HepG2 (cell line): ENCODE results near the gene SH2B2. TPM values are rescaled to one million over a fixed set of nuclear protein-coding genes. Genes with fewer than 3 reads are reported as not detected.

Experiments
- BORCS8-MEF2B ChIP-seq: sonication (generic); formaldehyde crosslinking; IDR thresholded peaks from 2 replicates; pipeline ENCODE4 v1.8.0; 2022; ENCODE audit warnings: mild to moderate bottlenecking, missing genetic modification reagents
- CAMTA2 ChIP-seq: sonication (generic); formaldehyde crosslinking; IDR thresholded peaks from 2 replicates; pipeline ENCODE4 v1.4.0; 2020; ENCODE audit warnings: mild to moderate bottlenecking, missing genetic modification reagents, borderline replicate concordance
- DBP ChIP-seq: sonication (generic); formaldehyde crosslinking; IDR thresholded peaks from 2 replicates; pipeline ENCODE4 v1.4.0; 2020; ENCODE audit warnings: missing genetic modification reagents; ENCODE audit errors: not compliant biosample characterization
- ELF1 ChIP-seq: sonication (generic); formaldehyde crosslinking; IDR thresholded peaks from 2 replicates; pipeline ENCODE4 v1.4.0; 2020; ENCODE audit warnings: missing genetic modification reagents
- FOXC1 ChIP-seq: sonication (generic); formaldehyde crosslinking; IDR thresholded peaks from 2 replicates; pipeline ENCODE4 v1.8.0; 2022; ENCODE audit warnings: mild to moderate bottlenecking, missing genetic modification reagents, borderline replicate concordance
- GATA4 ChIP-seq: sonication (generic); IDR thresholded peaks from 2 replicates; pipeline ENCODE4 v1.6.1; 2016; ENCODE audit warnings: antibody characterized with exemption, low read depth, borderline replicate concordance
- HNF4A ChIP-seq: sonication (generic); formaldehyde crosslinking; IDR thresholded peaks from 2 replicates; pipeline ENCODE4 v1.4.0; 2020; ENCODE audit warnings: missing genetic modification reagents
- HOMEZ ChIP-seq: IDR thresholded peaks from 2 replicates; pipeline ENCODE4 v1.6.1; 2016; ENCODE audit warnings: low read depth
- MIER3 ChIP-seq: IDR thresholded peaks from 2 replicates; pipeline ENCODE4 v1.6.1; 2016; ENCODE audit warnings: missing compliant biosample characterization, borderline replicate concordance
- MZF1 ChIP-seq: sonication (generic); formaldehyde crosslinking; IDR thresholded peaks from 2 replicates; pipeline ENCODE4 v1.8.1; 2023; ENCODE audit warnings: mild to moderate bottlenecking, missing genetic modification reagents, borderline replicate concordance
- NR3C1 ChIP-seq: sonication (generic); formaldehyde crosslinking; IDR thresholded peaks from 2 replicates; pipeline ENCODE4 v1.4.0; 2020; ENCODE audit warnings: missing genetic modification reagents
- ONECUT2 ChIP-seq: sonication (generic); formaldehyde crosslinking; IDR thresholded peaks from 2 replicates; pipeline ENCODE4 v1.4.0; 2020; ENCODE audit warnings: missing genetic modification reagents
- RFXANK ChIP-seq: IDR thresholded peaks from 2 replicates; pipeline ENCODE4 v1.6.1; 2016
- SP140L ChIP-seq: sonication (generic); formaldehyde crosslinking; IDR thresholded peaks from 2 replicates; pipeline ENCODE4 v1.4.0; 2020; ENCODE audit warnings: missing genetic modification reagents, borderline replicate concordance
- TEAD2 ChIP-seq: sonication (generic); formaldehyde crosslinking; IDR thresholded peaks from 2 replicates; pipeline ENCODE4 v1.9.0; 2021; ENCODE audit warnings: missing genetic modification reagents
- TERF1 ChIP-seq: sonication (generic); formaldehyde crosslinking; IDR thresholded peaks from 2 replicates; pipeline ENCODE4 v1.8.0; 2022; ENCODE audit warnings: mild to moderate bottlenecking, missing genetic modification reagents, moderate library complexity
- TMF1 ChIP-seq: sonication (generic); formaldehyde crosslinking; IDR thresholded peaks from 2 replicates; pipeline ENCODE4 v1.8.1; 2022; ENCODE audit warnings: low read depth, missing genetic modification reagents
- ZNF232 ChIP-seq: sonication (generic); formaldehyde crosslinking; IDR thresholded peaks from 2 replicates; pipeline ENCODE4 v1.4.0; 2020; ENCODE audit warnings: missing genetic modification reagents, borderline replicate concordance
- ZNF317 ChIP-seq: sonication (generic); formaldehyde crosslinking; IDR thresholded peaks from 2 replicates; pipeline ENCODE4 v1.5.0; 2020; ENCODE audit warnings: mild to moderate bottlenecking, missing genetic modification reagents
- ZNF34 ChIP-seq: sonication (generic); formaldehyde crosslinking; IDR thresholded peaks from 2 replicates; pipeline ENCODE4 v1.4.0; 2020; ENCODE audit warnings: mild to moderate bottlenecking, missing genetic modification reagents, borderline replicate concordance
- ZNF350 ChIP-seq: sonication (generic); formaldehyde crosslinking; IDR thresholded peaks from 2 replicates; pipeline ENCODE4 v1.4.0; 2020; ENCODE audit warnings: mild to moderate bottlenecking, low read depth, missing genetic modification reagents, borderline replicate concordance
- ZNF367 ChIP-seq: sonication (generic); formaldehyde crosslinking; IDR thresholded peaks from 2 replicates; pipeline ENCODE4 v1.4.0; 2020; ENCODE audit warnings: missing genetic modification reagents, borderline replicate concordance
- ZNF543 ChIP-seq: sonication (generic); formaldehyde crosslinking; IDR thresholded peaks from 2 replicates; pipeline ENCODE4 v1.4.0; 2020; ENCODE audit warnings: mild to moderate bottlenecking, missing genetic modification reagents
- ZNF773 ChIP-seq: sonication (generic); formaldehyde crosslinking; IDR thresholded peaks from 2 replicates; pipeline ENCODE4 v1.4.0; 2020; ENCODE audit warnings: missing genetic modification reagents, borderline replicate concordance
- polyA plus RNA-seq, 8 experiments: library from polyadenylated mRNA; depleted of rRNA in 3 of 8; stranded (reverse) in 7 of 8; unstranded in 1 of 8; fragments of >200 nt; fragmentation: Illumina TruSeq in 4 of 8; extraction: Trizol in 4 of 8; gene quantifications; 2 replicates each; pipeline versions ENCODE4 v1.2.1 to v1.2.3, GENCODE V29; 2011 to 2016; ENCODE audit warnings: low read depth in 4 of 8, missing spikeins in 1 of 8, mixed read lengths in 1 of 8; ENCODE audit not compliant: insufficient read depth in 1 of 8
- total RNA-seq, 5 experiments: library from RNA; depleted of rRNA; stranded (reverse); fragments of >200 nt; fragmentation: Illumina TruSeq; extraction: Trizol; gene quantifications; 2 replicates each; pipeline ENCODE4 v1.2.3, GENCODE V29; 2016; ENCODE audit warnings: low read depth in 1 of 5
- TF ChIP-seq, protein P1 (sequence below): sonication (generic); formaldehyde crosslinking; IDR thresholded peaks from 2 replicates; pipeline ENCODE4 v1.4.0; 2020; ENCODE audit warnings: low read depth, mild to moderate bottlenecking, missing genetic modification reagents

SH2B2 gene
- total and polyA plus RNA-seq, 2 of the 13 experiments (the other 11 are each of a cell fraction or from before 2014, with no cell fraction given) = 0.46 to 1.3 TPM

GRCh38 chr7:102273749-102274712 lies 12.6 kb upstream of the SH2B2 start (continued):
- TF ChIP-seq TERF1 (CRISPR knock-in tag) (no peak), HNF4A (CRISPR knock-in tag) (peak; percentile 78), SP140L (CRISPR knock-in tag) (no peak), ZNF543 (peak; percentile 59; the same call in 1 of the 2 replicates), TMF1 (CRISPR knock-in tag) (no peak), BORCS8-MEF2B (CRISPR knock-in tag) (0 out of 2 replicates have a peak, but pooled peaks have one; percentile 23), DBP (CRISPR knock-in tag) (no peak), ZNF317 (no peak), RFXANK (CRISPR knock-in tag) (no peak; the same call in 1 of the 2 replicates), MIER3 (CRISPR knock-in tag) (peak; percentile 85; the same call in 1 of the 2 replicates), ZNF34 (CRISPR knock-in tag) (no peak), ONECUT2 (no peak), ELF1 (no peak), TEAD2 (CRISPR knock-in tag) (no peak), ZNF350 (CRISPR knock-in tag) (peak; percentile 45; the same call in 1 of the 2 replicates), GATA4 (no peak), FOXC1 (CRISPR knock-in tag) (peak; percentile 20; the same call in 1 of the 2 replicates), MZF1 (no peak), ZNF367 (CRISPR knock-in tag) (no peak), HOMEZ (no peak), CAMTA2 (CRISPR knock-in tag) (no peak), ZNF773 (CRISPR knock-in tag) (no peak), NR3C1 (CRISPR knock-in tag) (no peak), ZNF232 (CRISPR knock-in tag) (peak; percentile 53; the same call in 1 of the 2 replicates)
- TF ChIP-seq, protein P1, sequence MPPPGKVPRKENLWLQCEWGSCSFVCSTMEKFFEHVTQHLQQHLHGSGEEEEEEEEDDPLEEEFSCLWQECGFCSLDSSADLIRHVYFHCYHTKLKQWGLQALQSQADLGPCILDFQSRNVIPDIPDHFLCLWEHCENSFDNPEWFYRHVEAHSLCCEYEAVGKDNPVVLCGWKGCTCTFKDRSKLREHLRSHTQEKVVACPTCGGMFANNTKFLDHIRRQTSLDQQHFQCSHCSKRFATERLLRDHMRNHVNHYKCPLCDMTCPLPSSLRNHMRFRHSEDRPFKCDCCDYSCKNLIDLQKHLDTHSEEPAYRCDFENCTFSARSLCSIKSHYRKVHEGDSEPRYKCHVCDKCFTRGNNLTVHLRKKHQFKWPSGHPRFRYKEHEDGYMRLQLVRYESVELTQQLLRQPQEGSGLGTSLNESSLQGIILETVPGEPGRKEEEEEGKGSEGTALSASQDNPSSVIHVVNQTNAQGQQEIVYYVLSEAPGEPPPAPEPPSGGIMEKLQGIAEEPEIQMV (CRISPR knock-in tag) = no peak; the same call in 1 of the 2 replicates
